GM12872 (cell line): ENCODE measurements around the gene LYZL1.

Experiments used
- CTCF ChIP-seq: IDR thresholded peaks from 3 replicates; pipeline ENCODE4 v1.5.1; 2011; ENCODE audit warnings: low read depth, mild to moderate bottlenecking, low read length, moderate library complexity; ENCODE audit not compliant: insufficient read depth

The LYZL1 gene

GRCh38 chr10:29345144-29345909 lies 56.5 kb downstream of the LYZL1 start:
- TF ChIP-seq CTCF, result no peak

- no peak for TF ChIP-seq CTCF
Observed at GRCh38 chr10:29345910-29346209, 57.0 kb downstream of the LYZL1 start.

- no peak for TF ChIP-seq CTCF
Observed at GRCh38 chr10:29346296-29347001, 57.6 kb downstream of the LYZL1 start.

- TF ChIP-seq CTCF, result no peak
Observed at GRCh38 chr10:29348836-29349235, 60.0 kb downstream of the LYZL1 start.

GRCh38 chr10:29353305-29353704 lies 64.4 kb downstream of the LYZL1 start:
- TF ChIP-seq CTCF, result no peak

- no peak for TF ChIP-seq CTCF
Observed at GRCh38 chr10:29353887-29354561, 65.2 kb downstream of the LYZL1 start.

GRCh38 chr10:29355411-29355991 lies 66.6 kb downstream of the LYZL1 start:
- TF ChIP-seq CTCF, result no peak
